HG02642 (cell line): ENCODE measurements around the gene FAM83G.

ENCODE experiments used
- ATAC-seq: cut with Tn5 transposase; IDR thresholded peaks from one replicate; pipeline ENCODE4 v1.9.1; 2021; ENCODE audit warnings: mild to moderate bottlenecking; ENCODE audit not compliant: unreplicated experiment, poor library complexity

The FAM83G gene

GRCh38 chr17:18975597-18975996, 29.0 kb downstream of the FAM83G start:
- no peak for ATAC-seq

- ATAC-seq = no peak
Observed at GRCh38 chr17:18974407-18975149, 30.0 kb downstream of the FAM83G start.

GRCh38 chr17:18971801-18972200, 32.8 kb downstream of the FAM83G start:
- no peak for ATAC-seq

- ATAC-seq = no peak
Observed at GRCh38 chr17:18970582-18971480, 33.7 kb downstream of the FAM83G start.

- ATAC-seq = no peak
Observed at GRCh38 chr17:18968945-18969887, 35.3 kb downstream of the FAM83G start.

- no peak for ATAC-seq
Observed at GRCh38 chr17:18968345-18968744, 36.2 kb downstream of the FAM83G start.

- ATAC-seq = no peak
Observed at GRCh38 chr17:18967916-18968315, 36.6 kb downstream of the FAM83G start.

- ATAC-seq = no peak
Observed at GRCh38 chr17:18966831-18967624, 37.5 kb downstream of the FAM83G start.

- ATAC-seq = no peak
Observed at GRCh38 chr17:18965530-18966236, 38.9 kb downstream of the FAM83G start.

- no peak for ATAC-seq
Observed at GRCh38 chr17:18964550-18964949, 40.0 kb downstream of the FAM83G start.

GRCh38 chr17:18964018-18964351, 40.6 kb downstream of the FAM83G start:
- no peak for ATAC-seq

GRCh38 chr17:18963126-18964017, 41.2 kb downstream of the FAM83G start:
- ATAC-seq = no peak

GRCh38 chr17:18962494-18962815, 42.1 kb downstream of the FAM83G start:
- no peak for ATAC-seq

- ATAC-seq = no peak
Observed at GRCh38 chr17:18961634-18962493, 42.7 kb downstream of the FAM83G start.

- ATAC-seq = peak; percentile 75
Observed at GRCh38 chr17:18960803-18961511, 43.6 kb downstream of the FAM83G start.

- no peak for ATAC-seq
Observed at GRCh38 chr17:18960241-18960665, 44.3 kb downstream of the FAM83G start.

GRCh38 chr17:18959845-18960240, 44.7 kb downstream of the FAM83G start:
- no peak for ATAC-seq
